Myocyte (in vitro differentiated cells): Measurements from ENCODE around the gene LPIN2. TPM values are rescaled to one million over a fixed set of nuclear protein-coding genes. Genes with fewer than 3 reads are reported as not detected.

ENCODE experiments used
- total RNA-seq: library from RNA; depleted of rRNA; stranded (reverse); fragments of >200 nt; gene quantifications from 2 replicates; pipeline ENCODE4 v1.2.3, GENCODE V29; 2014

The LPIN2 gene
- total RNA-seq, 1 donor from 2014 or later = 28.7 TPM

Other genes starting within 250 kb of the LPIN2 start
- 0.21 and 1.6 TPM in 2 replicates for gene EMILIN2, start 166.1 kb downstream of the LPIN2 start, total RNA-seq
- gene MYOM1, start 206.8 kb upstream of the LPIN2 start, total RNA-seq = 39.9 and 120 TPM in 2 replicates
- 680 and 760 TPM in 2 replicates for gene MYL12A, start 234.7 kb upstream of the LPIN2 start, total RNA-seq
- 284 and 330 TPM in 2 replicates for gene MYL12B, start 249.0 kb upstream of the LPIN2 start, total RNA-seq